ENCODE measurements around the gene UTP18.
"Not testable (repeated sequence)": the region's sequence is repeated elsewhere in the genome, so short reads cannot be mapped to it uniquely, and the experiment has no call there.

Gene UTP18

DNA sequence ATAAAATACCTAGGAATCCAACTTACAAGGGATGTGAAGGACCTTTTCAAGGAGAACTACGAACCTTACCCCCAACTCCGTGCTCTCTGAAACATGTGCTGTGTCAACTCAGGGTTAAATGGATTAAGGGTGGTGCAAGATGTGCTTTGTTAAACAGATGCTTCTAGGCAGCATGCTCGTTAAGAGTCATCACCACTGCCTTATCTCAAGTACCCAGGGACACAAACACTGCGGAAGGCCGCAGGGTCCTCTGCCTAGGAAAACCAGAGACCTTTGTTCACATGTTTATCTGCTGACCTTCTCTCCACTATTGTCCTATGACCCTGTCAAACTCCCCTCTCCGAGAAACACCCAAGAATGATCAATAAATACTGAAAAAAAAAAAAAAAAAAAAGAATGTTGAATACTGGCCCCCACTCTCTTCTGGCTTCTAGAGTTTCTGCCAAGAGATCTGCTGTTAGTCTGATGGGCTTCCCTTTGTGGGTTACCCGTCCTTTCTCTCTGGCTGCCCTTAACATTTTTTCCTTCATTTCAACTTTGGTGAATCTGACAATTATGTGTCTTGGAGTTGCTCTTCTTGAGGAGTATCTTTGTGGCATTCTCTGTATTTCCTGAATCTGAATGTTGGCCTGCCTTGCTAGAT, 70.6 kb downstream of the UTP18 start:
- DNase-seq (ENCODE audit: low read depth in 2 of 2), result not testable (repeated sequence)

DNA sequence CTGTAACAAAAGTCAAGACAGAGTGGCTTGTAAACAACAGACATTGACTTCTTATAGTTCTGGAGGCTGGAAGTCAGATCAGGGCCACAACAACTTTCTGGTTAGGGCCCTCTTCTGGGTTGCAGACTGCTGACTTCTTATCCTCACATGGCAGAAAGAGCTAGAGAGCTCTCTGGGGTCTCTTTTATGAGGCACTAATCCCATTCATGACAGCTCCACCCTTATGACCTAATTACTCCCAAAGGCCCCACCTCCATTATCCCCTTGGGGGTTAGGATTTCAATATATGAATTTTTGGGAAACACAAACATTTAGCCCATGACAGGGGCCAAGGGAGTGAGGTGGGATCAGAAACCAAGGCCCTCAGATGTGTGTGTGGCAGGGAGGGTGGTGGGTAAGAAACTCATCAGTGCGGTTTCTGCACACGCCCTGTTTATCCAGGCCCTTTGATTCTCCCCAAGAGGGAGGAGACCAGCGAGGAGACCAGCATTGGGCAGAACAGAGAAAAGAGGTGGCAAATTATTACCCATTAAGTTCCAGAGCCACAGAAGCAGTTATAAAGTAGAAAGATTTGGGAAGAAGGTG, 74.8 kb downstream of the UTP18 start:
- no peak for DNase-seq (ENCODE audit: low read depth in 2 of 2)

DNA sequence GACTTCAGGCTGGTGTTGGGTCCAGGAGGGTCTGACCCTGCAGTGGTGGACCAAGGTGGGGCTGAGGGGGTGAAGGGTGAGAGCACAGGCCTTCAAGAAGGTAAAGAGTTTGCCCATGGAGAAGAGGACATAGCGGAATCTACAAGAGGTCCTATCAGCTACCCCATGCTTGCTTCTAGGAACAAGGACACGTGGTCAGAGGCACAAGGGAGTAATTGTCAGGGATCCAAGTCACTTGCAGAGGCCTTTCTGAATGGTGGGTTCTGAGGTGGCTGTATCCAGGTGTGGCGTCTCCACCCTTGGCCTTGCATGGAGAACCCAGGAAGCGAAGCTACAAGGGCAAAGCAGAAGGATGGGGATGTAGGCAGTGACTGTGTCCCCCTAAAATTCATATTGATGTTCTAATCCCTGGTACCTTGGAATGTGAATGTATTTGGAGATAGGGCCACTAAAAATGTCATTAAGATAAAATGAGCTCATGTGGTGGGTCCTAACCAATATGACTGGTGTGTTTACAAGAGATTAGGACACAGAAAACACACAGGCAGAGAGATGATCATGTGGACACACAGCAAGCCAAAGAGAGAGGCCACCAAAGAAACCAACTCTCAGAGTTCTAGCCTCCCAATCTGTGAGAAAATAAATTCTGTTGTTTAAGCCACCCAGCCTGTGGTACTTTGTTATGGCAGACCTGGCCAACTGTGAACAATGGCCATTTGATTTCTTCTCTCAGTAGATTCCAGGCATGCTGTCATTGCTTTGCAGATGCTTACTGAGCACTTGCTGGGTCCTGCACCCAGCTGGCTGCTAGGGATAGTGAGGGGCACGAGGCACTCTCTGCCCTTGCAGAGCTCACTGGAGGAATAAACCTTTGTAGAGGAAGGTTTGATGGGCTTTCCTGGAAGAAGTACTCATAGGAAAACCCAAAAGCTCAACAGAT, 75.8 kb downstream of the UTP18 start:
- DNase-seq (ENCODE audit: low read depth in 2 of 2), result no peak

DNA sequence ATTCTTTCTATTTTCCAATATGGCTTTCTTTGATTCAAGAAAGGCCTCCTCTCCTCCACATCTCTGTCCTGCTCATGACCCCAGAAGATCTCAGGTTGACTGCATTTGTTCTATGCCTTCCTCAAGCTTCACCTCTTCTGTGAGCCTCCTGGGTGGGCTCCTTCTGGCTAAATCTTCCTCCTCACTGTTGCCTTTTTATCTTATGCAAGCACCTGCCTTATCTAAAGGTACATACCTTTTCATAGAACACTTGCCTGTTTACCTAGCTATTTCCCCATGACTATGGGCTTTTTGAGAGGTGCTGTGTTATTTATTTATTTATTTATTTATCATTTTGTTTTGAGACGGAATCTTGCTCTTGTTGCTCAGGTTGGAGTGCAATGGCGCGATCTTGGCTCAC, 81.1 kb downstream of the UTP18 start:
- no peak for DNase-seq (ENCODE audit: low read depth in 2 of 2)

DNA sequence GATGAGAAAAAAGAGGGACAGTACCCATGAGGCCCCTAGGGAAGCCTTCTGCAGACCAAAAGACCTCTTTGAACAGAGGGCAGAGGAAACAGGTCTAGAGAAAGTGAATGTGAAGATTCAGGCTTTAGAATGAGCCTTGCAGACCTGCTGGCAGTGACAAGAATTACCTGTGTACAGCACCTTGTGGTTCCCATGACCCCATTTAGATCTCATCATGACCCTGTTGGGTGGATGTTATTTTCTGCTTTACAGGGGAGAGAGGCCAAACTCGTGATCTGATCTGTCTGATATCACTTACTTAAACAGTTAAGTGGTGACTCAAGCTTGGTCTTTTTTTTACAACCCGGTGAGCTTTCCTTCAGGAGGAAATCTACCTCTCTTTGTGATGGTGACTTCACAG, 81.9 kb downstream of the UTP18 start:
- no peak for DNase-seq (ENCODE audit: low read depth in 2 of 2)

DNA sequence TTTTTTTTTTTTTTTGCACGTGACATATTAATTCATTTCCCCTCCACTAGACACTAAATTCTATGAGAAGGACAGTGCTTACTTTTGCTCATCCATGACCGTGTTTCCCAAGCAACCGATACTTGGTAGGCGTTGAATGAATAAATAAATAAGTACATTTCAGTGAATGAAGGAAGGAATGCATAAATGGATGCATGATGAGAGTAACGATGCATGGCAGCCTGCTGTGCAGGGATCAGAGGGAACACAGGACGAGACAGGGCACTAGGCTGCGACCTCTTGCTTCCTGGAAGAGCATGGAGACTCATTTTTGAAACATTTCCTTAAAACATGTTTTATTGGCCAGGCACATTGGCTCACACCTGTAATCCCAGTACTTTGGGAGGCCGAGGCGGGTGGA, 84.2 kb downstream of the UTP18 start:
- DNase-seq (ENCODE audit: low read depth in 2 of 2), result no peak

DNA sequence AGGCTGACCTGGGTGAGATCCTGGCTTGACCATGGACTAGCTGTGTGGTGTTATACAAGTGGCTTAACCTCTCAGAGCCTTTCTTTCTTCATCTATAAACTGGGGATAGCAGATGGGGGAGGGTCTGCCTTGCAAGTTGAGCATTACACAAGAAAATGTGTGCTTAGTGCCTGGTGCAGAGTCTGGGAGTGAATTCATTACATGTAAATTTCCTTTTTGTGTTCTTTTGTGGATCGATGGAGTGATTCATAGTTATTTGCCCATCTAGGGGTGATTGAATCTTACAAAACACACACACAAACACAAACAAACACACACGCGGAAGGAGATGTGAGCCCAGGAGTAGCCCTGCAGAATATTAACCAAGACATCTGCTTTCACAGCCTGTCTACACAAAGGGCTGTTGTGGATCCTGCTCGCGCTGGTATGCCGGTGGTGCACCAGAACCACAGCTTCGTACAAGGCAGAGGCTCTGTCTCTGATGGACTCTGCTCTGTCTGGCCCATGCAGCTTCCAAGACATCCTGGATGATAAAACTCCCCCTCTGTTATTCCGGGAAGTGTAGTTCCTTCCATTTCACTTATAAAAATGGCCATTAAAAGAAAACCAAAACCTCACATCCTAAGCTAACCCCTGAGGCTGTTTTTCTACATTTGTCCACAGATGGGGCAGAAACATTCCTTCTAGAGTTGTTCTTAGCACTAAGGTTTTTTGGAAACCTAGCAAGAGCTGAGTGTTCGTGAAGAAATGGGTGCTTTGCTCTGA, 86.1 kb downstream of the UTP18 start:
- DNase-seq (ENCODE audit: low read depth in 2 of 2), result no peak

Measured in stimulated activated CD8-positive, alpha-beta memory T cell treated with anti-CD3 and anti-CD28 coated beads, Interleukin-15, amount 100 ng/mL, for 48 hours (primary cell).